ENCODE data around the gene SERP2. TPM values are rescaled to one million over a fixed set of nuclear protein-coding genes. Genes with fewer than 3 reads are reported as not detected.

SERP2 gene
- total and polyA plus RNA-seq, 9 of the 15 experiments (the other 6 are each of a cell fraction or from before 2014, with no cell fraction given): 0.13 TPM; not detected in 8

DNA sequence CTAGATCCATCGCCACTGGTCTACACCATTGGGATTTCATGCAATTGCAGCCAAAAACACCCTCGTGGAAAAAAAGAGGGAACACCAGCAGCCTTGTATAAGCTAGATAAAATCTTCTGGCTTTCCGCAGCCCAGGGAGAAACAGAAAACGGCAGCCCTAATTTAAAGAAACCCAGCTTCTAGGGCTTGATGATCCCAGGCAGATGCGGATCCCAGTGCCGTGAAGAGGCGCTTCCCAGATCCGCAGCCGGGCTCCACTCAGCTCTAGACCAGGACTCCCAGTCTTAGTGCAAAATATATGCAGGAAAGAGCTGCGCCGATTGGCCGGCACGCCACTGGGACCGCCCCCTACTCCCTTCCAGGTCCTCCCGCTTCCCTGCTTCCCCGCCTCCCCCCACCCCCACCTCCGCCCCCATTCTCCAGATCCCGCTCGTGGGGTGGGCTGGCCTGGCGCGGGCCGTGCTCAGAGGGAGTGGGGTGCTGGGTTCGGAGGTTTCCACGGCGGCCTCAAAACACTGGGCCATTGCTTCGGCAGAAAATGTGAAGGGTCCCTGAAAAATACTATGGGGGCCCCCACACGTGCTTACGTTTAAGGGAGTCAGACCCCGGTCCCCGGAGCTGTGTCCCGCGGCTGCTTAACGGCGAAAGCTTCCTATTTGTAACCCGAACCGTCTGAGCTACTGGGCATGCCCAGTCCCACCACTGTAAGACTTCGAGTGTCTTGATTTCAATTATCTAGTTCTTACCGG lies 63.1 kb downstream of the SERP2 start (continued):
- TF ChIP-seq, protein P1, sequence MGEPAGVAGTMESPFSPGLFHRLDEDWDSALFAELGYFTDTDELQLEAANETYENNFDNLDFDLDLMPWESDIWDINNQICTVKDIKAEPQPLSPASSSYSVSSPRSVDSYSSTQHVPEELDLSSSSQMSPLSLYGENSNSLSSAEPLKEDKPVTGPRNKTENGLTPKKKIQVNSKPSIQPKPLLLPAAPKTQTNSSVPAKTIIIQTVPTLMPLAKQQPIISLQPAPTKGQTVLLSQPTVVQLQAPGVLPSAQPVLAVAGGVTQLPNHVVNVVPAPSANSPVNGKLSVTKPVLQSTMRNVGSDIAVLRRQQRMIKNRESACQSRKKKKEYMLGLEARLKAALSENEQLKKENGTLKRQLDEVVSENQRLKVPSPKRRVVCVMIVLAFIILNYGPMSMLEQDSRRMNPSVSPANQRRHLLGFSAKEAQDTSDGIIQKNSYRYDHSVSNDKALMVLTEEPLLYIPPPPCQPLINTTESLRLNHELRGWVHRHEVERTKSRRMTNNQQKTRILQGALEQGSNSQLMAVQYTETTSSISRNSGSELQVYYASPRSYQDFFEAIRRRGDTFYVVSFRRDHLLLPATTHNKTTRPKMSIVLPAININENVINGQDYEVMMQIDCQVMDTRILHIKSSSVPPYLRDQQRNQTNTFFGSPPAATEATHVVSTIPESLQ (CRISPR knock-in tag; IDR thresholded peaks at IDR 0.05): no peak
- peak in 1 of 2 experiments; percentile 40 for TF ChIP-seq E2F6 (IDR thresholded peaks at IDR 0.05; ENCODE audit: borderline replicate concordance in 1 of 2, extremely low read depth in 1 of 2, insufficient read depth in 1 of 2, insufficient read length in 1 of 2, low read depth in 1 of 2, low read length in 1 of 2, poor library complexity in 1 of 2, severe bottlenecking in 1 of 2)
- no peak for TF ChIP-seq ZBTB49 (CRISPR knock-in tag; IDR thresholded peaks at IDR 0.05; ENCODE audit: borderline replicate concordance)
- TF ChIP-seq POLR2A (conservative IDR thresholded peaks at IDR 0.05): peak; percentile 62
- no peak for TF ChIP-seq ZNF785 (CRISPR knock-in tag; IDR thresholded peaks at IDR 0.05)
- TF ChIP-seq ZNF511 (CRISPR knock-in tag; IDR thresholded peaks at IDR 0.05): no peak
- TF ChIP-seq KAT8 (IDR thresholded peaks at IDR 0.05; ENCODE audit: low read depth): no peak
- TF ChIP-seq CBFA2T3 (IDR thresholded peaks at IDR 0.05): no peak
- no peak for TF ChIP-seq CBX8 (IDR thresholded peaks at IDR 0.05; ENCODE audit: borderline replicate concordance, extremely low read depth, low read depth, low read length, poor library complexity, severe bottlenecking)
- TF ChIP-seq, protein P2, sequence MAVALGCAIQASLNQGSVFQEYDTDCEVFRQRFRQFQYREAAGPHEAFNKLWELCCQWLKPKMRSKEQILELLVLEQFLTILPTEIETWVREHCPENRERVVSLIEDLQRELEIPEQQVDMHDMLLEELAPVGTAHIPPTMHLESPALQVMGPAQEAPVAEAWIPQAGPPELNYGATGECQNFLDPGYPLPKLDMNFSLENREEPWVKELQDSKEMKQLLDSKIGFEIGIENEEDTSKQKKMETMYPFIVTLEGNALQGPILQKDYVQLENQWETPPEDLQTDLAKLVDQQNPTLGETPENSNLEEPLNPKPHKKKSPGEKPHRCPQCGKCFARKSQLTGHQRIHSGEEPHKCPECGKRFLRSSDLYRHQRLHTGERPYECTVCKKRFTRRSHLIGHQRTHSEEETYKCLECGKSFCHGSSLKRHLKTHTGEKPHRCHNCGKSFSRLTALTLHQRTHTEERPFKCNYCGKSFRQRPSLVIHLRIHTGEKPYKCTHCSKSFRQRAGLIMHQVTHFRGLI (CRISPR knock-in tag; IDR thresholded peaks at IDR 0.05): no peak
- TF ChIP-seq DMBX1 (CRISPR knock-in tag; IDR thresholded peaks at IDR 0.05; ENCODE audit: borderline replicate concordance): no peak
- no peak for TF ChIP-seq MBD2 (IDR thresholded peaks at IDR 0.05; ENCODE audit: borderline replicate concordance, low read depth)
- TF ChIP-seq HIVEP1 (CRISPR knock-in tag; IDR thresholded peaks at IDR 0.05): no peak
- no peak for TF ChIP-seq PCBP1 (IDR thresholded peaks at IDR 0.05; ENCODE audit: low read depth, low read length, poor library complexity, severe bottlenecking)
- TF ChIP-seq POLR2H (tag; IDR thresholded peaks at IDR 0.05; ENCODE audit: low read depth): 0 out of 2 replicates have a peak, but pooled peaks have one; percentile 30
- TF ChIP-seq HCFC1 (IDR thresholded peaks at IDR 0.05; ENCODE audit: low read depth, low read length): no peak
- TF ChIP-seq ZNF75A (CRISPR knock-in tag; IDR thresholded peaks at IDR 0.05): no peak
- no peak for TF ChIP-seq NFE2 (IDR thresholded peaks at IDR 0.05; ENCODE audit: low read depth)
- no peak for TF ChIP-seq ZNF436 (CRISPR knock-in tag; IDR thresholded peaks at IDR 0.05)

All from K562 (cell line).